ENCODE measurements around the gene ITCH. TPM values are rescaled to one million over a fixed set of nuclear protein-coding genes. Genes with fewer than 3 reads are reported as not detected.

Gene ITCH
- polyA plus RNA-seq, 1 donor from 2014 or later, result 39.5 TPM

DNA sequence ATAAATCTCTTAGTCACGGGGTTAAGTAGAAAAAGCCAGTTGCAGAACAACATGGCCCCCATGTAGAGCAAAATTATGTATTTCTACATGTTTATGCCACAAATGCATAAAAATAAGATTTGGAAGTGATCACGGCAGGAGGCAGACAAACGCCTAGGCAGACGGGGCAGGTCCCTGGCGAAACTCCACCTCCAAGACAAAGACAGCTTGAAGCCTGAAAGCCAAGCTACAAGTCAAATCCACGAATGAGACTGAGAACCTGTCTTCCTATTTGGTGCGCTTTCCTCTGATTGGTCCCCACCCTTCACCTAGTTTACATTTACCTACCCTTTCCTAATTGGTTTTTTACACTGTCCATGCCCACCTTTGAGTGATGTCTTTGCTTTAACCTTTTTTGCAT, 31.2 kb upstream of the ITCH start:
- H3K4me2 ChIP-seq (ENCODE audit: low read length), result no peak overlapping the region

GRCh38 chr20:34332262-34332920, 30.7 kb upstream of the ITCH start:
- Histone ChIP-seq H3K4me3 (ENCODE audit: low read length) (no peak overlapping the region), H3K9me3 (ENCODE audit: low read length) (no peaks in the 10 kb centered on the region), H3K27ac (ENCODE audit: low read length) (no peak overlapping the region), H2AFZ (ENCODE audit: low read depth, low read length) (no peak overlapping the region), H3K36me3 (ENCODE audit: insufficient read depth, low read length) (no peaks in the 10 kb centered on the region), H3K9me2 (ENCODE audit: insufficient read depth, low read length) (no peaks in the 10 kb centered on the region), H3F3A (ENCODE audit: insufficient read depth, low read length, poor library complexity, severe bottlenecking) (no peaks in the 10 kb centered on the region), H3K79me2 (replicated peaks; ENCODE audit: insufficient read depth, low read length) (no peaks in the 10 kb centered on the region), H4K20me1 (ENCODE audit: insufficient read depth) (no peaks in the 10 kb centered on the region), H3K27me3 (ENCODE audit: insufficient read depth, low read depth, low read length) (no peaks in the 10 kb centered on the region), H3K4me2 (ENCODE audit: low read length) (no peak overlapping the region), H3K9ac (ENCODE audit: low read length) (no peak overlapping the region)
- TF ChIP-seq EP300 (conservative IDR thresholded peaks at IDR 0.05; ENCODE audit: poor library complexity, severe bottlenecking), result no peak
- TF ChIP-seq CTCF (IDR thresholded peaks at IDR 0.05; ENCODE audit: poor library complexity, severe bottlenecking), result no peak
- no peak for TF ChIP-seq TAF1 (IDR thresholded peaks at IDR 0.05; ENCODE audit: low read depth)
- no peak for TF ChIP-seq RAD21 (conservative IDR thresholded peaks at IDR 0.05)
- TF ChIP-seq SMC3 (conservative IDR thresholded peaks at IDR 0.05; ENCODE audit: poor library complexity), result no peak
- TF ChIP-seq MXI1 (conservative IDR thresholded peaks at IDR 0.05; ENCODE audit: poor library complexity, severe bottlenecking), result no peak

More for the DNA sequence above, 31.2 kb upstream of the ITCH start:
- H3K9me3 ChIP-seq (ENCODE audit: low read length), result no peaks in the 10 kb centered on the region
- H3K9ac ChIP-seq (ENCODE audit: low read length), result no peak overlapping the region
- no peaks in the 10 kb centered on the region for H3K36me3 ChIP-seq (ENCODE audit: insufficient read depth, low read length)
- no peaks in the 10 kb centered on the region for H3F3A ChIP-seq (ENCODE audit: insufficient read depth, low read length, poor library complexity, severe bottlenecking)
- no peak overlapping the region for H3K27ac ChIP-seq (ENCODE audit: low read length)
- no peaks in the 10 kb centered on the region for H4K20me1 ChIP-seq (ENCODE audit: insufficient read depth)
- no peaks in the 10 kb centered on the region for H3K9me2 ChIP-seq (ENCODE audit: insufficient read depth, low read length)
- no peak overlapping the region for H2AFZ ChIP-seq (ENCODE audit: low read depth, low read length)
- no peaks in the 10 kb centered on the region for H3K27me3 ChIP-seq (ENCODE audit: insufficient read depth, low read depth, low read length)
- H3K79me2 ChIP-seq (replicated peaks; ENCODE audit: insufficient read depth, low read length), result no peaks in the 10 kb centered on the region
- no peak overlapping the region for H3K4me3 ChIP-seq (ENCODE audit: low read length)
- TF ChIP-seq RAD21 (conservative IDR thresholded peaks at IDR 0.05) (no peak), TAF1 (IDR thresholded peaks at IDR 0.05; ENCODE audit: low read depth) (no peak), REST (IDR thresholded peaks at IDR 0.05; ENCODE audit: borderline replicate concordance) (no peak), POLR2AphosphoS5 (IDR thresholded peaks at IDR 0.05) (no peak), CTCF (IDR thresholded peaks at IDR 0.05; ENCODE audit: poor library complexity, severe bottlenecking) (no peak), MXI1 (conservative IDR thresholded peaks at IDR 0.05; ENCODE audit: poor library complexity, severe bottlenecking) (no peak), SMC3 (conservative IDR thresholded peaks at IDR 0.05; ENCODE audit: poor library complexity) (no peak), EZH2 (IDR thresholded peaks at IDR 0.05; ENCODE audit: borderline replicate concordance, insufficient read depth, low read length, poor library complexity, severe bottlenecking) (no peak), EP300 (conservative IDR thresholded peaks at IDR 0.05; ENCODE audit: poor library complexity, severe bottlenecking) (no peak)

Measured in neural cell (in vitro differentiated cells).